GM18909 (cell line): ENCODE data around the gene NOS2.
"Not testable (repeated sequence)": the region's sequence is repeated elsewhere in the genome, so short reads cannot be mapped to it uniquely, and the experiment has no call there.

ENCODE experiments used
- ATAC-seq: cut with Tn5 transposase; IDR thresholded peaks from one replicate; pipeline ENCODE4 v1.9.1; 2021; ENCODE audit warnings: mild to moderate bottlenecking; ENCODE audit not compliant: unreplicated experiment, poor library complexity

Gene NOS2

DNA sequence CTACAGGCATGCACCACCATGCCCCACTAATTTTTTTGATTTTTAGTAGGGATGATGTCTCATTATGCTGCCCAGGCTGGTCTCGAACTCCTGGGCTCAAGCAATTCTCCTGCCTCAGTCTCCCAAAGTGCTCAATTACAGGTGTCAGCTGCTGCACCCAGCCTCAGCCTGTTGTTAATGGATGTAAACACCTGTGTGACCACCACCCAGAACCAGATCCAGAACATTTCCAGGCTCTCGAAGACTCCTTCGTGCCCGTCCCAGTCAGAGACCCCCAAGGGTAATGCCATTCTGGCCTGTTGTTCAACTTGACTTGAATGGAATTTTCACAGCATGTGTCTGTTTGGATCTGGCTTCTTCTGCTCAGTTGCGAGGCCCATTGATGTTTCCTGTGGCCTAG lies 59.8 kb downstream of the NOS2 start:
- ATAC-seq, result not testable (repeated sequence)

DNA sequence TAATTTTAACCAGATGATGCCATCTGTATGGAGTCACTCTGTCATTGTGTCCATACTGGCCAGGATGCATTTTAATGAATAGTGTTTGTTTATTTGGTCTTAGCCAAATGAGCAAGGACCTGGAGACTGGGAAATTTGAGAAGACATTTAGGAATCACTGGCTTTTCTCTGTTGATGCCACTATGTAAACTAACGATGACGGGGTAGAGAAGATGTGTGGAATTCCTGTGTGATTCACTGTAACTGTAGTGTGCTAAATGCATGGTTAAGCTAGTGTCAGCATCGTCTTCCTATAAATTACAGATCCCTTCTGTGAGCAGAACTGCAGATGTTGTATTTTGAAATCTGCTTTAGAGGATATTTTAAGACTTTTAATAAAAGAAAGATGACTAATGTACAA lies 66.6 kb downstream of the NOS2 start:
- ATAC-seq, result no peak

DNA sequence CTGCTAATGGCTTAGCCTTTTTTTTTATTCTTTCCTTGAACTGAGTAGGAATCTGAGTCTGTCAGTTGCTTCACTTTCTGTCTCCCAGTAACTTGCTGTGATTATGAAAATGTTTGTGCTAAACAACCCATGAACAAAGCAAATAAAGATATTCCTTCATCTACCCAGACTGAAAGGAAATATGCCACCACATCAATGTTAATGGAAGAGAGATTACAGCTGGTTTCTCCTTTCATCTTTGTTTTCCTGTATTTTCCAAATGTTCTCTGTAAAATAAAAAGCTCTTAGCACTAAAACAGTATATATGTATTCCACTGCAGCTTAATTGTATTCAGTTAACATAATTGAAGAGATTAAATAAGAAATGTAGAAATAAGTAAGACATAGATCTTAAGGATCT lies 67.6 kb downstream of the NOS2 start:
- not testable (repeated sequence) for ATAC-seq

DNA sequence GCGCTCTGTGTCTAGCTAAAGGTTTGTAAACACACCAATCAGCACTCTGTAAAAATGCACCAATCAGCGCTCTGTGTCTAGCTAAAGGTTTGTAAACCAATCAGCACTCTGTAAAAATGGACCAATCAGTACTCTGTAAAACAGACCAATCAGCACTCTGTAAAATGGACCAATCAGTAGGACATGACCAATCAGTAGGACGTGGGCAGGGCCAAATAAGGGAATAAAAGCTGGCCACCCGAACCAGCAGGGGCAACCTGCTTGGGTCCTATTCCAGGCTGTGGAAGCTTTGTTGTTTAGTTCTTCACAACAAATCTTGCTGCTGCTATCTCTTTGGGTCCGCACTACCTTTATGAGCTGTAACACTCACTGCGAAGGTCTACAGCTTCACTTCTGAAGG lies 74.3 kb downstream of the NOS2 start:
- ATAC-seq, result not testable (repeated sequence)

DNA sequence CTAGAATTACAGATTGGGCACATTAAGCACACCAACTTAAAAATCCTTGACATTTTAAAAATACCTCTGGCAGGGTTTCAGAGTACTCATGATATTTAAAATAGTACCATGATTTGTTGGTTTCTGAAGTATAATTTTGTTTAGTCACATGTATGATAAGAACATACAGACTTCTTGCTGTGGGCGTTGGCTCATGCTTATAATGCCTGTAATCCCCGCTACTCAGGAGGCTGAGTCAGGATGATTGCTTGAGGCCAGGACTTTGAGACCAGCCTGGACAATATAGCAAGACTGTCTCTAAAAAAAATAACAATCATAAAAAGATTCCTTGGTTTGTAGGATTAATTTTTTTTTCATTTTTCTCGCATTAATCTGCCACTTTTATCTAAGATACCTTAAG lies 78.5 kb downstream of the NOS2 start:
- no peak for ATAC-seq
